Stimulated activated CD8-positive, alpha-beta memory T cell treated with anti-CD3 and anti-CD28 coated beads, Interleukin-15, amount 100 ng/mL, for 24 hours (primary cell): ENCODE measurements around the gene CCDC102B.
"Not testable (repeated sequence)": the region's sequence is repeated elsewhere in the genome, so short reads cannot be mapped to it uniquely, and the experiment has no call there.

Source experiments
- DNase-seq: peaks from one replicate; pipeline ENCODE4 v3.0.0-alpha.2; 2020; ENCODE audit warnings: low read depth

CCDC102B gene

GRCh38 chr18:68979737-68980136 is 181.9 kb downstream of the CCDC102B start:
- DNase-seq: no peak

GRCh38 chr18:68983126-68983525 is 185.2 kb downstream of the CCDC102B start:
- no peak for DNase-seq

- DNase-seq: no peak
These were observed 186.5 kb downstream of the CCDC102B start for GRCh38 chr18:68984342-68984741.

- no peak for DNase-seq
These were observed 187.4 kb downstream of the CCDC102B start for GRCh38 chr18:68985172-68985820.

GRCh38 chr18:68991286-68991685 is 193.4 kb downstream of the CCDC102B start:
- no peak for DNase-seq

- no peak for DNase-seq
These were observed 195.0 kb downstream of the CCDC102B start for GRCh38 chr18:68992719-68993482.

- no peak for DNase-seq
These were observed 197.8 kb downstream of the CCDC102B start for GRCh38 chr18:68995675-68996074.

- no peak for DNase-seq
These were observed 200.0 kb downstream of the CCDC102B start for GRCh38 chr18:68997845-68998244.

GRCh38 chr18:69000366-69000765 is 202.5 kb downstream of the CCDC102B start:
- no peak for DNase-seq

GRCh38 chr18:69002233-69002632 is 204.4 kb downstream of the CCDC102B start:
- no peak for DNase-seq

GRCh38 chr18:69006212-69006611 is 208.3 kb downstream of the CCDC102B start:
- DNase-seq: not testable (repeated sequence)

- DNase-seq: no peak
These were observed 210.7 kb downstream of the CCDC102B start for GRCh38 chr18:69008538-69008937.

GRCh38 chr18:69021211-69021805 is 223.4 kb downstream of the CCDC102B start:
- no peak for DNase-seq

GRCh38 chr18:69022426-69022825 is 224.5 kb downstream of the CCDC102B start:
- no peak for DNase-seq

GRCh38 chr18:69031571-69031970 is 233.7 kb downstream of the CCDC102B start:
- DNase-seq: no peak

GRCh38 chr18:69032009-69032408 is 234.1 kb downstream of the CCDC102B start:
- DNase-seq: no peak

GRCh38 chr18:69035756-69036155 is 237.9 kb downstream of the CCDC102B start:
- no peak for DNase-seq

- no peak for DNase-seq
These were observed 246.3 kb downstream of the CCDC102B start for GRCh38 chr18:69044215-69044614.

GRCh38 chr18:69064063-69064462 is 266.2 kb downstream of the CCDC102B start:
- DNase-seq: no peak

GRCh38 chr18:69067048-69067447 is 269.2 kb downstream of the CCDC102B start:
- no peak for DNase-seq

- DNase-seq: no peak
These were observed 273.8 kb downstream of the CCDC102B start for GRCh38 chr18:69071680-69072079.

GRCh38 chr18:69081846-69082245 is 284.0 kb downstream of the CCDC102B start:
- DNase-seq: no peak

- no peak for DNase-seq
These were observed 284.6 kb downstream of the CCDC102B start for GRCh38 chr18:69082499-69082898.
